CD4-positive, CD25-positive, alpha-beta regulatory T cell (primary cell): ENCODE data around the gene LDB2. TPM values are rescaled to one million over a fixed set of nuclear protein-coding genes. Genes with fewer than 3 reads are reported as not detected.

Experiments used
- ATAC-seq, 2 donors: fragments of 150-1000 bp; cut with Tn5 transposase; one replicate each; pipeline ENCODE4 v1.10.0; 2021; ENCODE audit warnings: low read depth in 2 of 2, moderate number of reproducible peaks in 2 of 2, moderate library complexity in 1 of 2
- DNase-seq, 3 donors: peaks; one replicate each; pipeline versions ENCODE4 v3.0.0 to v3.0.0-alpha.2; 2012 to 2022; ENCODE audit warnings: mixed read lengths in 1 of 3
- H3K27ac ChIP-seq: one replicate; pipeline ENCODE4 v1.7.0; 2013; ENCODE audit warnings: mild to moderate bottlenecking, low read length; ENCODE audit not compliant: insufficient read depth, poor library complexity, severe bottlenecking
- H3K27me3 ChIP-seq: one replicate; pipeline ENCODE4 v1.7.0; 2013; ENCODE audit warnings: low read length; ENCODE audit not compliant: control insufficient read depth, insufficient read depth
- H3K36me3 ChIP-seq: one replicate; pipeline ENCODE4 v1.7.0; 2013; ENCODE audit warnings: mild to moderate bottlenecking, low read length, moderate library complexity; ENCODE audit not compliant: control insufficient read depth, insufficient read depth
- H3K4me1 ChIP-seq: 2 replicates; pipeline ENCODE4 v1.7.0; 2013; ENCODE audit warnings: mild to moderate bottlenecking, low read length; ENCODE audit not compliant: insufficient read depth, control insufficient read depth, poor library complexity, severe bottlenecking
- H3K4me3 ChIP-seq: one replicate; pipeline ENCODE4 v1.7.0; 2013; ENCODE audit warnings: low read depth, mild to moderate bottlenecking, low read length, moderate library complexity
- H3K9me3 ChIP-seq, 2 experiments: 1 replicate in 1 of 2; 2 replicates in 1 of 2; pipeline ENCODE4 v1.7.0; 2013; ENCODE audit warnings: low read length in 2 of 2, mild to moderate bottlenecking in 1 of 2, moderate library complexity in 1 of 2; ENCODE audit not compliant: control insufficient read depth in 2 of 2
- H3K27ac Mint-ChIP-seq, 3 donors: one replicate each; pipeline ENCODE4 v1.8.0; 2020 to 2022; ENCODE audit warnings: mild to moderate bottlenecking in 3 of 3, mixed read lengths in 3 of 3, moderate library complexity in 2 of 3
- H3K27me3 Mint-ChIP-seq: one replicate; pipeline ENCODE4 v1.8.0; 2022; ENCODE audit warnings: mild to moderate bottlenecking, mixed read lengths
- H3K36me3 Mint-ChIP-seq: one replicate; pipeline ENCODE4 v1.8.0; 2020; ENCODE audit warnings: mixed read lengths
- H3K4me1 Mint-ChIP-seq, 4 donors: one replicate each; pipeline ENCODE4 v1.8.0; 2020 to 2022; ENCODE audit warnings: mixed read lengths in 4 of 4, mild to moderate bottlenecking in 1 of 4
- H3K4me3 Mint-ChIP-seq, 4 donors: one replicate each; pipeline ENCODE4 v1.8.0; 2020 to 2022; ENCODE audit warnings: mild to moderate bottlenecking in 4 of 4, mixed read lengths in 4 of 4, moderate library complexity in 3 of 4
- H3K9me3 Mint-ChIP-seq, 7 donors: one replicate each; pipeline ENCODE4 v1.8.0; 2020 to 2022; ENCODE audit warnings: mixed read lengths in 7 of 7, mild to moderate bottlenecking in 3 of 7, moderate library complexity in 2 of 7
- polyA plus RNA-seq, 4 donors: library from polyadenylated mRNA; unstranded; fragments of 300-500 nt; fragmentation: Illumina TruSeq; gene quantifications; one replicate each; pipeline ENCODE4 v1.2.3, GENCODE V29; 2021
- total RNA-seq: library from RNA; stranded (reverse); gene quantifications from one replicate; pipeline ENCODE4 v1.2.3, GENCODE V29; 2022

LDB2 gene
- total and polyA plus RNA-seq, 5 donors from 2014 or later: not detected

DNA sequence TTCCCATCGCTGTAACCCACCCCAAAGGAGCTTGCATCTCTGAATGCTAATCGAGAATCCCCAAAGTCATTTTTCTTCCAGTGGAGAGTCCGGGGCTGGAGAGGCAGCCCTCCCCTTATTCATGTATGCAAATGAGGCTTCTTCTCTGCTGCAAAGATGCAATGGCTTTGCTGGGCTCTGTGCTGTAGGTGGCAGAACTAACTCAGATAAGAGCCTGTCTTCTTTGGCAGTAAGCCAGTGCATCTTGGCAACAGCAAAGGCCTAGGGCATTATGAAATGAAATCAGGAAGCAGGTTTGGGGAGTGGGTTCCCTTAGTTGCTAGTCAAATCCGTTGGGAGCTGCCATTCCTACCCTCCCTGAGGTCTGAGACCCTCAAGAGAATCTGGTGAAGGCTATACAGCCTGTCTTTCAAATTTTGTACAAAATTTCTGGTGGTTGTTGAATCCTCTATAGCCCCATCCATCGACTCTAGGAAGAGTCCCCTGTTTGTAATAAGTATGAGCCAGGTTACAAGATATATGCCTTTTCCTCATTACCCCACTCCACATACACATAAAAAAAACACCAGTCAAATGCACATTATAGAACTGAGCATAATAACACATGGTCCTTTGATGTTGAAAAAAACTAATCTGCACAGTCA lies 381.5 kb downstream of the LDB2 start:
- H3K9me3 Mint-ChIP-seq: peaks cover 0 to 5% (median 2%) of the 10 kb centered on the region in 7 donors
- H3K27ac ChIP-seq: no peak overlapping the region
- ATAC-seq: no peak

DNA sequence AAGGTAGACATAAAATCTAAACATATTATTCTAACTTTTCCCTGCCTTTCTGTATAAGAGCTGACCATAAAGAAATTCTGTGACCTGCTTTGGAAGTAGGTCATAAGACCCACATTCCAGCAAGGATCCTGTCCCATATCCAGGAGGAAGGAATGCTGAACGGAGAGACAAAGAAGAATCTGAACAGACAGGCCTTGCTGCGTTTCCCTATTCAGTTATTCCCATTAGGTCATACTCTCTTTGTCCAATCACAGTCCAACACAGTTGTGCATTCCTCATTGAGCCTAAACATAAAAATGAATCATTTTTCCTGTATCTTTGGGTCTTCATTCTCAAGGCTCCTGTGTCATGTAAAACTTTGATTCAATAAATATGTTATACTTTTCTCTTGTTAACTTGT lies 384.6 kb downstream of the LDB2 start:
- H3K27me3 ChIP-seq: no peaks in the 10 kb centered on the region
- Mint-ChIP-seq H3K36me3 (no peaks in the 10 kb centered on the region), H3K4me3 (no peak overlapping the region), H3K9me3 (peaks cover 0 to 11% (median 4%) of the 10 kb centered on the region in 7 donors), H3K27me3 (no peaks in the 10 kb centered on the region), H3K4me1 (no peaks in the 10 kb centered on the region), H3K27ac (no peak overlapping the region)
- DNase-seq (no peak), ATAC-seq (no peak)
- no peaks in the 10 kb centered on the region for H3K4me1 ChIP-seq
- no peak overlapping the region for H3K4me3 ChIP-seq
- H3K36me3 ChIP-seq: no peaks in the 10 kb centered on the region
- H3K27ac ChIP-seq: no peak overlapping the region
- peaks cover 0 to 5% of the 10 kb centered on the region in 2 experiments for H3K9me3 ChIP-seq

More for the DNA sequence above, 381.5 kb downstream of the LDB2 start:
- no peaks in the 10 kb centered on the region for H3K9me3 ChIP-seq
- H3K27ac Mint-ChIP-seq: no peak overlapping the region
- H3K4me3 ChIP-seq: no peak overlapping the region
- DNase-seq: no peak
- H3K4me1 Mint-ChIP-seq: no peaks in the 10 kb centered on the region
- H3K4me3 Mint-ChIP-seq: no peak overlapping the region
- no peaks in the 10 kb centered on the region for H3K36me3 ChIP-seq
- no peaks in the 10 kb centered on the region for H3K27me3 Mint-ChIP-seq
- no peaks in the 10 kb centered on the region for H3K4me1 ChIP-seq
- no peaks in the 10 kb centered on the region for H3K27me3 ChIP-seq
- H3K36me3 Mint-ChIP-seq: no peaks in the 10 kb centered on the region

DNA sequence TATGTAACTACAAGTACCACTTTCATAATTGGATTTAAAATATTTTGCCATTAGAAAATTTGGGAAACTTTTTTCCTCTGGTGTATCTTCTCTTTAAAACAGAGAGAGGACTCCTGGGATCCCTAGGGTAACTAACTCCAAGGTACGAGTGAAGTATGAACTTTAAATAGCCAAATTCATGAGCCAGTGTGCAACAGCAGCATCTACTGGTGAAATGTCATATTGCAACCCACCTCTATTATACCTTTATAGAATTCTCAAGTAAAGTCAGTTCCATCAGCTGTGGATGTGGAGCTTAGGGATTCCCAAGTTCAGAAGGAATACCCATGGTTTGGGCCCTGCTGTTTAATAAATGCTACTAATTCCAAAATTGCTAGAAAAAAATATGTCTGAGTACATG lies 389.5 kb downstream of the LDB2 start:
- ATAC-seq (no peak), DNase-seq (peak in 1 of 3 donors; percentile 0)
- no peaks in the 10 kb centered on the region for H3K4me1 ChIP-seq
- H3K27ac ChIP-seq: no peak overlapping the region
- H3K27me3 Mint-ChIP-seq: no peaks in the 10 kb centered on the region
- no peak overlapping the region for H3K27ac Mint-ChIP-seq
- H3K4me1 Mint-ChIP-seq: no peaks in the 10 kb centered on the region
- H3K36me3 ChIP-seq: no peaks in the 10 kb centered on the region
- H3K27me3 ChIP-seq: no peaks in the 10 kb centered on the region
- H3K36me3 Mint-ChIP-seq: no peaks in the 10 kb centered on the region
- H3K9me3 Mint-ChIP-seq: peaks cover 0 to 19% (median 8%) of the 10 kb centered on the region in 7 donors
- H3K9me3 ChIP-seq: peaks cover 0 to 6% of the 10 kb centered on the region in 2 experiments
- no peak overlapping the region for H3K4me3 Mint-ChIP-seq
- no peak overlapping the region for H3K4me3 ChIP-seq

DNA sequence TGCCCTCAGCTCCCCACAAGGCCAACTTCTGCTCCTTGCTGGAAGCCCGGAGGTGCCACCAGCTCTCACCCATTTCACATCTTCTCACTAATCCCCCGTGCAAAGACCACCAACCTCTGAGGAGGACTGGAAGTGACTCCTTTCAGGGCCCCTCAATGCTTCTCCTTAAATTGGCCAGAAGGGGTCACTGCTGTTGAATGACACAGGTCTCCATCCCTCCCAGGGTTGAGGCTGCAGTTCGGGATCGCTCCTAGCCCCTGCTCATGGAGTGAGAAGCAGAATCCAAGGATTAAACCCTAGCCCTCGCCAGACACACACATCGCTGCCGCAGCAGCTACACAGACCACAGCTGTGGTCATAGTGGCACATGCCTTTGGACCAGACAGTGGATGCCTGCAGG lies 392.7 kb downstream of the LDB2 start:
- Mint-ChIP-seq H3K36me3 (no peaks in the 10 kb centered on the region), H3K27me3 (no peaks in the 10 kb centered on the region), H3K4me1 (no peaks in the 10 kb centered on the region), H3K9me3 (peaks cover 0 to 23% (median 8%) of the 10 kb centered on the region in 7 donors), H3K27ac (no peak overlapping the region), H3K4me3 (no peak overlapping the region)
- peaks cover 0 to 11% of the 10 kb centered on the region in 2 experiments for H3K9me3 ChIP-seq
- no peak overlapping the region for H3K4me3 ChIP-seq
- DNase-seq (no peak), ATAC-seq (no peak)
- no peaks in the 10 kb centered on the region for H3K36me3 ChIP-seq
- H3K4me1 ChIP-seq: no peaks in the 10 kb centered on the region
- no peaks in the 10 kb centered on the region for H3K27me3 ChIP-seq
- H3K27ac ChIP-seq: no peak overlapping the region

DNA sequence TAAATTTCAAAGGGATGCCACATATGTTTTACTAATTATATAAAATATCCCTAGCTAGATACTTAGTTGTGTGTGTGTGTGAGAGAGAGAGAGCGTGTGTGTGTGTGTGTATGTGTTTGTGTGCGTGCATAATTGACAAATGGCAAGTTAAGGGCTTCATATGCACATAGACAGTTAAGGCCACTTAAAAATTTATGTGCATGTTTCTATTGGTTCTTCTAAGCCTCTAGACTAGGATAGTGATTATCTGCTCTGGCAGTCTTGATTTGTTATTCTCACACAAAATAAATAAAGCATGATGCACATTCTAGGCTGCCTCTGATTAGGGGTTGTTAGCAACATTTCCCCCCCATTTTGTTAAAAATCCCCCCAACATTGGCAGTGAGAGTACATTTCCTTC lies 393.2 kb downstream of the LDB2 start:
- H3K4me1 Mint-ChIP-seq: no peaks in the 10 kb centered on the region
- Histone ChIP-seq H3K4me1 (no peaks in the 10 kb centered on the region), H3K4me3 (no peak overlapping the region), H3K27me3 (no peaks in the 10 kb centered on the region), H3K27ac (no peak overlapping the region), H3K36me3 (no peaks in the 10 kb centered on the region), H3K9me3 (peaks cover 0 to 11% of the 10 kb centered on the region in 2 experiments)
- no peaks in the 10 kb centered on the region for H3K27me3 Mint-ChIP-seq
- ATAC-seq: no peak
- H3K36me3 Mint-ChIP-seq: no peaks in the 10 kb centered on the region
- no peak overlapping the region for H3K27ac Mint-ChIP-seq
- DNase-seq: no peak
- no peak overlapping the region for H3K4me3 Mint-ChIP-seq
- peaks cover 0 to 23% (median 6%) of the 10 kb centered on the region in 7 donors for H3K9me3 Mint-ChIP-seq

DNA sequence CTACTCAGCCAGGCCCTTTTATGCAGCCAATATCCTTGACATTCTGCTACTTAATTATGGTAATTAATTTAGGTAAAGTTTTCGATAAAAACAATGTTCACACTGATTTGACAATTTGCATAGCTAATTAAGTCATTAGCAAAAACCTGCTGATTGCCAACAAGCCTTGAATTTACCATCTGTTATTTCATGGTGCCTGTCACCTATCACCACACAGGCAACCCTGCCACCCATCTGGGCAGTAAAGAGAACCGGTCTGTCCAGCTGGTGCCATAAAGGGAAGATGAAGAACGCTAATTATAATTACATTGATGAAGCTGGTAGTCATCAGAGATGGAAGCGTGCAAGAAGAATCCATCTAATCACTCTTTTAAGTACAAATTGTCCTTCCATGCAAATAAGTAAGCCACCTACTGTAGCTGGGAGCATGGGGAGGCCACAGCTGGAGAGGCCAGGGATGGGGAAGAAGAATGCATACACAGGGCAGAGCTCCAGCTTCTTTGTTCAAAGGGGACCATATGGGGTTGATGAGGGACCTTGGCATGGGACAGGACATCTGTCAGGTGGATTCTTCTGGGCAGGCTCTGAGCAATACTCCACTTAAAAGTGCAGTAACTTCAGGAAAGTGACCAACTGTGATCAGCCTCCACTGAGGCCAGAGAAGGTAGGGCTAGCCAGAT lies 394.9 kb downstream of the LDB2 start:
- H3K9me3 Mint-ChIP-seq: peaks cover 1 to 21% (median 4%) of the 10 kb centered on the region in 7 donors
- no peaks in the 10 kb centered on the region for H3K36me3 Mint-ChIP-seq
- Histone ChIP-seq H3K4me1 (no peaks in the 10 kb centered on the region), H3K36me3 (no peaks in the 10 kb centered on the region), H3K9me3 (peaks cover 0 to 5% of the 10 kb centered on the region in 2 experiments), H3K27ac (no peak overlapping the region), H3K27me3 (no peaks in the 10 kb centered on the region), H3K4me3 (no peak overlapping the region)
- no peaks in the 10 kb centered on the region for H3K4me1 Mint-ChIP-seq
- no peak overlapping the region for H3K27ac Mint-ChIP-seq
- no peaks in the 10 kb centered on the region for H3K27me3 Mint-ChIP-seq
- H3K4me3 Mint-ChIP-seq: no peak overlapping the region
- DNase-seq: no peak
- ATAC-seq: no peak

DNA sequence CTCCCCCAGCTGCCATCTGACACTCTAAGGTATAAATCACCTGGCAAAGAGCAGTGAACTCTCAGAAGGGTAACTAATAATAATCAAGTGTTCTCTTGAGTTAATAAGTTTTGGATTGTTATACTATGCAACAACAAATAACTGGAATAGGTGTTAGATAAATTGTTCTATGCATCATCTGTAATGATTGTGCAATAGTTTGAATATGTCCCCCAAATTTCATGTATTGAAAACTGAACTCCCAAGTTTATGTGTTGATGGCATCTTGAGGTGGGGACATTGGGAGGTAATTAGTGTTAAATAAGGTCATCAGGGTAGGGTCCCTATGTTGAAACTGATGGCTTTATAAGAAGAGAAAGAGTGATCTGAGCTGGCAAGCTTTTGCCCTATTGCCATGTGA lies 399.5 kb downstream of the LDB2 start:
- Mint-ChIP-seq H3K27ac (no peak overlapping the region), H3K4me3 (no peak overlapping the region), H3K9me3 (peaks cover 0 to 11% (median 3%) of the 10 kb centered on the region in 7 donors), H3K27me3 (no peaks in the 10 kb centered on the region), H3K4me1 (no peaks in the 10 kb centered on the region), H3K36me3 (no peaks in the 10 kb centered on the region)
- H3K36me3 ChIP-seq: no peaks in the 10 kb centered on the region
- H3K27ac ChIP-seq: no peak overlapping the region
- H3K9me3 ChIP-seq: peaks cover 0 to 5% of the 10 kb centered on the region in 2 experiments
- ATAC-seq (no peak), DNase-seq (no peak)
- no peak overlapping the region for H3K4me3 ChIP-seq
- no peaks in the 10 kb centered on the region for H3K27me3 ChIP-seq
- H3K4me1 ChIP-seq: no peaks in the 10 kb centered on the region

DNA sequence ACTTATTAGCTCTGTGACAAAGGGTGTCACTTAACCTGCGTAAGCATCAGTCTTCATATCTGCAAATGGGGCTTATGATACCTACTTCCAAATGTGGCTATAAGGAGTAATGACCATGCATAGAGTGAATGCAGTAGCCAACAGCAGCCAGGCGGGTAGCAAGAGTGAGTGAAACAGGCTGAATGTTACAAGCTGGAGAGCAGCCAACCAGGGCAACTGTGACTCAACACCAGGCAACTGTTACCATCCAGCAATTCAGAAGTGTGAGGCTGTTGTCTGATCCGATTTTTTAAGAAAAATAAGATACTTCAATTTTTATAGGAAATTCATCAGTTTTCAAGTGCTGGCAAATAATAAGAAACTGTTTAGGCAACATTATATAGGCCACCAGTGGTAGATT lies 401.9 kb downstream of the LDB2 start:
- no peaks in the 10 kb centered on the region for H3K36me3 Mint-ChIP-seq
- H3K27me3 Mint-ChIP-seq: no peaks in the 10 kb centered on the region

More for the DNA sequence above, 401.9 kb downstream of the LDB2 start:
- H3K27me3 ChIP-seq: no peaks in the 10 kb centered on the region
- DNase-seq (no peak), ATAC-seq (no peak)
- H3K9me3 Mint-ChIP-seq: peaks cover 0 to 11% (median 3%) of the 10 kb centered on the region in 7 donors
- no peak overlapping the region for H3K27ac ChIP-seq
- H3K4me3 Mint-ChIP-seq: no peak overlapping the region
- peaks cover 0 to 5% of the 10 kb centered on the region in 2 experiments for H3K9me3 ChIP-seq
- H3K4me3 ChIP-seq: no peak overlapping the region
- H3K36me3 ChIP-seq: no peaks in the 10 kb centered on the region
- H3K27ac Mint-ChIP-seq: no peak overlapping the region
- no peaks in the 10 kb centered on the region for H3K4me1 Mint-ChIP-seq
- H3K4me1 ChIP-seq: no peaks in the 10 kb centered on the region
